ENCODE measurements around the gene PDE5A.

- TF ChIP-seq CTCF (IDR thresholded peaks at IDR 0.05; ENCODE audit: insufficient read depth, low read length, poor library complexity, severe bottlenecking) (no peak), EZH2phosphoT487 (conservative IDR thresholded peaks at IDR 0.05; ENCODE audit: low read length) (no peak)
These were observed 138.3 kb downstream of the PDE5A start for GRCh38 chr4:119490335-119490734.
